Activated B cell treated with CpG ODN at 0.5 μM for 24 hours (primary cell): ENCODE measurements around the gene HCK. TPM values are rescaled to one million over a fixed set of nuclear protein-coding genes. Genes with fewer than 3 reads are reported as not detected.

Experiments used
- ATAC-seq: fragments of 200-7000 bp; cut with Tn5 transposase; one replicate; pipeline ENCODE4 v1.10.0; 2021; ENCODE audit warnings: low read depth, mild to moderate bottlenecking, moderate library complexity
- CTCF ChIA-PET: fragments of 350-600 bp; sonication (Branson Sonifier 250); formaldehyde crosslinking; loops from one replicate; lab custom pipeline; 2021; ENCODE audit warnings: antibody characterized with exemption; lab: Charles Lee
- POLR2A ChIA-PET: fragments of 350-600 bp; sonication (Branson Sonifier 250); formaldehyde crosslinking; loops from one replicate; lab custom pipeline; 2021; ENCODE audit warnings: antibody characterized with exemption; lab: Charles Lee
- DNase-seq: peaks from one replicate; pipeline ENCODE4 v3.0.0; 2022
- H3K27ac Mint-ChIP-seq: one replicate; pipeline ENCODE4 v1.8.0; 2020; ENCODE audit warnings: mixed read lengths
- H3K27me3 Mint-ChIP-seq: one replicate; pipeline ENCODE4 v1.8.0; 2021; ENCODE audit warnings: mixed read lengths
- H3K36me3 Mint-ChIP-seq: one replicate; pipeline ENCODE4 v1.8.0; 2021; ENCODE audit warnings: low read depth, mixed read lengths
- H3K4me1 Mint-ChIP-seq: one replicate; pipeline ENCODE4 v1.8.0; 2021; ENCODE audit warnings: mixed read lengths
- H3K4me3 Mint-ChIP-seq: one replicate; pipeline ENCODE4 v1.8.0; 2020; ENCODE audit warnings: mild to moderate bottlenecking, mixed read lengths
- H3K9me3 Mint-ChIP-seq: one replicate; pipeline ENCODE4 v1.8.0; 2020; ENCODE audit warnings: mixed read lengths
- CTCF ChIP-seq: fragments of 200-600 bp; IDR thresholded peaks from one replicate; pipeline ENCODE4 v1.8.0; 2022; ENCODE audit warnings: antibody characterized with exemption, mild to moderate bottlenecking
- intact Hi-C: fragments of 100-400 bp; cut with micrococcal nuclease; formaldehyde crosslinking; loops from one replicate; pipeline ENCODE4 v1.15.1; 2024
- total RNA-seq: library from RNA; stranded (reverse); gene quantifications from 2 replicates; pipeline ENCODE4 v1.2.3, GENCODE V29; 2022

The HCK gene
- total RNA-seq, 1 donor from 2014 or later, result 183 TPM

- CTCF ChIA-PET, result no interaction called here
- Mint-ChIP-seq H3K36me3 (peaks cover 19% of the 10 kb centered on the region), H3K4me3 (peak overlapping the region; percentile 97), H3K4me1 (peaks cover 35% of the 10 kb centered on the region), H3K27me3 (no peaks in the 10 kb centered on the region), H3K27ac (peak overlapping the region; percentile 100), H3K9me3 (no peaks in the 10 kb centered on the region)
- intact Hi-C loops, result no loop called here
- ATAC-seq, result no peak
- POLR2A ChIA-PET, result interaction anchor here (1.5 to 1.7 kb wide), 2 partner anchors 78 to 216 kb away, joined by 4 to 5 read pairs; no protein-coding TSS in a partner anchor
- no peak for TF ChIP-seq CTCF
- DNase-seq, result no peak
Measured at GRCh38 chr20:32110727-32111126, 58.7 kb downstream of the HCK start.

- Mint-ChIP-seq H3K27me3 (no peaks in the 10 kb centered on the region), H3K4me1 (peaks cover 37% of the 10 kb centered on the region), H3K36me3 (peaks cover 21% of the 10 kb centered on the region), H3K9me3 (no peaks in the 10 kb centered on the region), H3K4me3 (peak overlapping the region; percentile 97), H3K27ac (no peak overlapping the region)
- CTCF ChIA-PET, result no interaction called here
- POLR2A ChIA-PET, result interaction anchor here (1.7 kb wide), 1 partner anchor 216 kb away, joined by 5 read pairs; no protein-coding TSS in a partner anchor
- ATAC-seq (no peak), DNase-seq (no peak)
- intact Hi-C loops, result no loop called here
- no peak for TF ChIP-seq CTCF
Measured at GRCh38 chr20:32111156-32111686, 59.2 kb downstream of the HCK start.

GRCh38 chr20:32111753-32112152 is 59.7 kb downstream of the HCK start:
- CTCF ChIA-PET, result no interaction called here
- intact Hi-C loops, result no loop called here
- H3K4me3 Mint-ChIP-seq, result peak overlapping the region; percentile 3
- POLR2A ChIA-PET, result no interaction called here
- no peak overlapping the region for H3K27ac Mint-ChIP-seq
- DNase-seq (no peak), ATAC-seq (no peak)
- peaks cover 25% of the 10 kb centered on the region for H3K36me3 Mint-ChIP-seq
- H3K4me1 Mint-ChIP-seq, result peaks cover 41% of the 10 kb centered on the region
- no peaks in the 10 kb centered on the region for H3K9me3 Mint-ChIP-seq
- H3K27me3 Mint-ChIP-seq, result no peaks in the 10 kb centered on the region
- TF ChIP-seq CTCF, result no peak

GRCh38 chr20:32112841-32113240 is 60.8 kb downstream of the HCK start:
- DNase-seq (no peak), ATAC-seq (no peak)
- no peak for TF ChIP-seq CTCF
- Mint-ChIP-seq H3K27ac (no peak overlapping the region), H3K4me3 (no peak overlapping the region), H3K36me3 (peaks cover 26% of the 10 kb centered on the region), H3K27me3 (no peaks in the 10 kb centered on the region), H3K9me3 (no peaks in the 10 kb centered on the region), H3K4me1 (peaks cover 49% of the 10 kb centered on the region)
- intact Hi-C loops, result no loop called here
- ChIA-PET POLR2A (no interaction called here), CTCF (no interaction called here)

- ChIA-PET CTCF (no interaction called here), POLR2A (no interaction called here)
- no peak overlapping the region for H3K27ac Mint-ChIP-seq
- no peaks in the 10 kb centered on the region for H3K9me3 Mint-ChIP-seq
- peaks cover 26% of the 10 kb centered on the region for H3K36me3 Mint-ChIP-seq
- H3K27me3 Mint-ChIP-seq, result no peaks in the 10 kb centered on the region
- intact Hi-C loops, result no loop called here
- H3K4me3 Mint-ChIP-seq, result no peak overlapping the region
- ATAC-seq (no peak), DNase-seq (no peak)
- TF ChIP-seq CTCF, result no peak
- peaks cover 49% of the 10 kb centered on the region for H3K4me1 Mint-ChIP-seq
Measured at GRCh38 chr20:32113591-32114260, 61.7 kb downstream of the HCK start.
